Sigmoid colon (tissue), 4 donors: ENCODE data around the gene AUTS2.

Experiments used
- EP300 ChIP-seq, 4 donors: sonication (generic); formaldehyde crosslinking; IDR thresholded peaks; one replicate each; pipeline ENCODE4 v1.6.1; 2017; ENCODE audit warnings: antibody characterized with exemption in 4 of 4
- POLR2A ChIP-seq, 2 donors: fragments of 450-650 bp; IDR thresholded peaks; one replicate each; pipeline ENCODE4 v1.6.1; 2016; ENCODE audit warnings: antibody characterized with exemption in 2 of 2, mild to moderate bottlenecking in 2 of 2, moderate library complexity in 2 of 2
- POLR2AphosphoS5 ChIP-seq, 4 donors: sonication (generic); formaldehyde crosslinking; IDR thresholded peaks; one replicate each; pipeline ENCODE4 v1.6.1; 2017; ENCODE audit warnings: antibody characterized with exemption in 4 of 4
- TF ChIP-seq, protein P1 (sequence below), 4 experiments: fragments of 450-650 bp in 3 of 4; fragments of 200-600 bp in 1 of 4; IDR thresholded peaks; one replicate each; pipeline ENCODE4 v1.5.1; 2016 to 2019; ENCODE audit warnings: antibody characterized with exemption in 4 of 4, mild to moderate bottlenecking in 3 of 4, moderate library complexity in 2 of 4

DNA sequence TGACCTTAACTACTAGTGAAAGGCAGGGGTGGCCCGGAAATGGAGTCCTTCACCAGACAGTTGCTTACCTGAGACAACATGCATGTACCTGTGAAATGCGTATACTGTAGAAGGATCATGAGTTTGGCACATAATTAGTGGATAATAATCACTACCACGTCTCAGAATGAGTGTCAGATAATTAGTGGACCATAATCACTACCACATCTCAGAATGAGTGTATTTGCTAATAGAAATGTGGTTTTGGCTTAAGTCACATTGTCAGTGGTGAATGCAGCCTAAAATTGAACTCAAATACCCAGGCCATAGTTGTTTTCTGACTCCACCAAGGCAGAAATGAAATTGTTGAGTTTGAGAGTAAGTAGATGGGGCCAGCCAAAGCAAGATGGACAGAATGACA, 1065.4 kb downstream of the AUTS2 start:
- TF ChIP-seq, protein P1, sequence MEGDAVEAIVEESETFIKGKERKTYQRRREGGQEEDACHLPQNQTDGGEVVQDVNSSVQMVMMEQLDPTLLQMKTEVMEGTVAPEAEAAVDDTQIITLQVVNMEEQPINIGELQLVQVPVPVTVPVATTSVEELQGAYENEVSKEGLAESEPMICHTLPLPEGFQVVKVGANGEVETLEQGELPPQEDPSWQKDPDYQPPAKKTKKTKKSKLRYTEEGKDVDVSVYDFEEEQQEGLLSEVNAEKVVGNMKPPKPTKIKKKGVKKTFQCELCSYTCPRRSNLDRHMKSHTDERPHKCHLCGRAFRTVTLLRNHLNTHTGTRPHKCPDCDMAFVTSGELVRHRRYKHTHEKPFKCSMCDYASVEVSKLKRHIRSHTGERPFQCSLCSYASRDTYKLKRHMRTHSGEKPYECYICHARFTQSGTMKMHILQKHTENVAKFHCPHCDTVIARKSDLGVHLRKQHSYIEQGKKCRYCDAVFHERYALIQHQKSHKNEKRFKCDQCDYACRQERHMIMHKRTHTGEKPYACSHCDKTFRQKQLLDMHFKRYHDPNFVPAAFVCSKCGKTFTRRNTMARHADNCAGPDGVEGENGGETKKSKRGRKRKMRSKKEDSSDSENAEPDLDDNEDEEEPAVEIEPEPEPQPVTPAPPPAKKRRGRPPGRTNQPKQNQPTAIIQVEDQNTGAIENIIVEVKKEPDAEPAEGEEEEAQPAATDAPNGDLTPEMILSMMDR (IDR thresholded peaks at IDR 0.05), result no peak
- TF ChIP-seq POLR2AphosphoS5 (IDR thresholded peaks at IDR 0.05), result no peak
- no peak for TF ChIP-seq POLR2A (IDR thresholded peaks at IDR 0.05)
- no peak for TF ChIP-seq EP300 (IDR thresholded peaks at IDR 0.05)
